CD4-positive, alpha-beta T cell (primary cell): Measurements from ENCODE around the gene WRNIP1. TPM values are rescaled to one million over a fixed set of nuclear protein-coding genes. Genes with fewer than 3 reads are reported as not detected.
A peak's percentile ranks its signal among the peaks of the same experiment; 100 is the strongest.

ENCODE experiments used
- ATAC-seq: fragments of 200-7000 bp; cut with Tn5 transposase; one replicate; pipeline ENCODE4 v1.10.0; 2022; ENCODE audit warnings: mild to moderate bottlenecking; ENCODE audit not compliant: poor library complexity
- CTCF ChIA-PET: fragments of 350-600 bp; sonication (Branson Sonifier 250); formaldehyde crosslinking; loops from one replicate; lab custom pipeline; 2021; ENCODE audit warnings: antibody characterized with exemption, inconsistent platforms; lab: Charles Lee
- POLR2A ChIA-PET: fragments of 350-600 bp; sonication (Branson Sonifier 250); formaldehyde crosslinking; loops from one replicate; lab custom pipeline; 2021; ENCODE audit warnings: antibody characterized with exemption, inconsistent platforms; lab: Charles Lee
- DNase-seq, 14 experiments: peaks; one replicate each; pipeline ENCODE4 v3.0.0-alpha.2; 2013 to 2020; ENCODE audit warnings: mixed read lengths in 2 of 14
- H3K27ac ChIP-seq, 2 donors: one replicate each; pipeline versions ENCODE4 v1.5.1 to v1.7.0; 2013; ENCODE audit warnings: low read length in 2 of 2, low read depth in 1 of 2, mild to moderate bottlenecking in 1 of 2
- H3K27me3 ChIP-seq, 2 experiments: 1 replicate in 1 of 2; 2 replicates in 1 of 2; pipeline versions ENCODE4 v1.6.1 to v1.7.0; 2013; ENCODE audit warnings: low read length in 2 of 2, control low read depth in 1 of 2, mild to moderate bottlenecking in 1 of 2, moderate library complexity in 1 of 2; ENCODE audit not compliant: insufficient read depth in 2 of 2, control insufficient read depth in 1 of 2
- H3K36me3 ChIP-seq: one replicate; pipeline ENCODE4 v1.6.1; 2013; ENCODE audit warnings: low read length, control low read depth; ENCODE audit not compliant: insufficient read depth
- H3K4me1 ChIP-seq: one replicate; pipeline ENCODE4 v1.6.1; 2013; ENCODE audit warnings: low read length, control low read depth; ENCODE audit not compliant: insufficient read depth
- H3K4me3 ChIP-seq: one replicate; pipeline ENCODE4 v1.5.1; 2013; ENCODE audit warnings: mild to moderate bottlenecking, low read length, moderate library complexity
- H3K9me3 ChIP-seq, 2 experiments: 1 replicate in 1 of 2; 2 replicates in 1 of 2; pipeline versions ENCODE4 v1.6.1 to v1.7.0; 2013; ENCODE audit warnings: low read length in 2 of 2, mild to moderate bottlenecking in 2 of 2, control low read depth in 1 of 2, moderate library complexity in 1 of 2; ENCODE audit not compliant: control insufficient read depth in 1 of 2, insufficient read depth in 1 of 2
- H3K27ac Mint-ChIP-seq: one replicate; pipeline ENCODE4 v1.8.0; 2020; ENCODE audit warnings: mixed read lengths
- H3K27me3 Mint-ChIP-seq: one replicate; pipeline ENCODE4 v1.8.0; 2021; ENCODE audit warnings: mixed read lengths
- H3K36me3 Mint-ChIP-seq: one replicate; pipeline ENCODE4 v1.8.0; 2021; ENCODE audit warnings: low read depth, mixed read lengths
- H3K4me1 Mint-ChIP-seq: one replicate; pipeline ENCODE4 v1.8.0; 2021; ENCODE audit warnings: low read depth, mixed read lengths
- H3K4me3 Mint-ChIP-seq: one replicate; pipeline ENCODE4 v1.8.0; 2020; ENCODE audit warnings: mild to moderate bottlenecking, mixed read lengths
- H3K9me3 Mint-ChIP-seq: one replicate; pipeline ENCODE4 v1.8.0; 2020; ENCODE audit warnings: mixed read lengths
- CTCF ChIP-seq: fragments of 200-600 bp; IDR thresholded peaks from one replicate; pipeline ENCODE4 v1.8.0; 2022; ENCODE audit warnings: antibody characterized with exemption, mild to moderate bottlenecking
- intact Hi-C, 2 experiments: fragments of 100-400 bp; cut with DNase I in 1 of 2; cut with micrococcal nuclease in 1 of 2; formaldehyde crosslinking; loops; one replicate each; pipeline versions ENCODE4 v1.15.1 to v1.9.0; 2023 to 2025; cut with DNase I, micrococcal nuclease
- total RNA-seq, 174 experiments: library from RNA in 2 of 174; stranded (reverse) in 2 of 174; gene quantifications; one replicate each; pipeline ENCODE4 v1.2.3 and lab custom pipeline; 2021 to 2026

Gene WRNIP1
- total RNA-seq, 2 experiments from 2014 or later = 22.4 to 25.2 TPM

GRCh38 chr6:2792330-2793110 is 27.3 kb downstream of the WRNIP1 start:
- no peak overlapping the region for H3K4me3 Mint-ChIP-seq
- Histone ChIP-seq H3K4me1 (peaks cover 27% of the 10 kb centered on the region), H3K9me3 (no peaks in the 10 kb centered on the region), H3K27ac (no peak overlapping the region), H3K36me3 (peaks cover 6% of the 10 kb centered on the region), H3K4me3 (no peak overlapping the region), H3K27me3 (no peaks in the 10 kb centered on the region)
- intact Hi-C loops = loop anchor here (5.0 kb wide), 4 partner anchors 50 to 270 kb away; partner anchors contain the start of gene SERPINB1 (in 1 of the 2)
- H3K4me1 Mint-ChIP-seq = peaks cover 41% of the 10 kb centered on the region
- no peaks in the 10 kb centered on the region for H3K9me3 Mint-ChIP-seq
- DNase-seq = peak in 2 of 14 experiments; percentile 39 to 55
- peak overlapping the region; percentile 70 for H3K27ac Mint-ChIP-seq
- ChIA-PET CTCF (interaction anchor here (1.4 to 2.0 kb wide), 2 partner anchors 49 to 140 kb away, joined by 5 to 8 read pairs; partner anchors contain the start of gene SERPINB1), POLR2A (interaction anchor here (1.2 to 3.9 kb wide), 7 partner anchors 9 to 197 kb away, joined by 3 to 24 read pairs (median 5); partner anchors contain the start of genes SERPINB1, SERPINB9 and WRNIP1)
- no peaks in the 10 kb centered on the region for H3K27me3 Mint-ChIP-seq
- no peak for ATAC-seq
- no peak for TF ChIP-seq CTCF
- peaks cover 6% of the 10 kb centered on the region for H3K36me3 Mint-ChIP-seq

GRCh38 chr6:2793534-2794151 is 28.4 kb downstream of the WRNIP1 start:
- Histone ChIP-seq H3K4me3 (no peak overlapping the region), H3K36me3 (no peaks in the 10 kb centered on the region), H3K4me1 (peaks cover 27% of the 10 kb centered on the region), H3K27me3 (no peaks in the 10 kb centered on the region), H3K27ac (peak overlapping the region in 1 of 2 donors; percentile 61), H3K9me3 (no peaks in the 10 kb centered on the region)
- ATAC-seq = peak; percentile 52
- no peak for TF ChIP-seq CTCF
- Mint-ChIP-seq H3K27me3 (no peaks in the 10 kb centered on the region), H3K9me3 (no peaks in the 10 kb centered on the region), H3K27ac (peak overlapping the region; percentile 70), H3K36me3 (no peaks in the 10 kb centered on the region), H3K4me1 (peaks cover 41% of the 10 kb centered on the region), H3K4me3 (peak overlapping the region; percentile 50)
- peak in 7 of 14 experiments; percentile 3 to 58 (median 34) for DNase-seq
- CTCF ChIA-PET = no interaction called here
- POLR2A ChIA-PET = interaction anchor here (0.9 to 1.6 kb wide), 5 partner anchors 10 to 53 kb away, joined by 3 to 11 read pairs (median 5); partner anchors contain the start of genes SERPINB1 and WRNIP1
- intact Hi-C loops = loop anchor here (2.0 to 5.0 kb wide), 5 partner anchors 39 to 269 kb away; partner anchors contain the start of gene SERPINB1 (in 1 of the 2)

- CTCF ChIA-PET = no interaction called here
- no peaks in the 10 kb centered on the region for H3K36me3 Mint-ChIP-seq
- H3K27ac ChIP-seq = no peak overlapping the region
- H3K27me3 Mint-ChIP-seq = no peaks in the 10 kb centered on the region
- DNase-seq = peak in 1 of 14 experiments; percentile 21
- no peak for TF ChIP-seq CTCF
- no peaks in the 10 kb centered on the region for H3K9me3 Mint-ChIP-seq
- POLR2A ChIA-PET = interaction anchor here (1.2 to 1.6 kb wide), 4 partner anchors 11 to 52 kb away, joined by 3 to 11 read pairs (median 5); partner anchors contain the start of genes SERPINB1 and WRNIP1
- no peaks in the 10 kb centered on the region for H3K36me3 ChIP-seq
- no peaks in the 10 kb centered on the region for H3K27me3 ChIP-seq
- H3K4me3 ChIP-seq = no peak overlapping the region
- intact Hi-C loops = loop anchor here (2.0 to 5.0 kb wide), 5 partner anchors 39 to 268 kb away; partner anchors contain the start of gene SERPINB1 (in 1 of the 2)
- peaks cover 41% of the 10 kb centered on the region for H3K4me1 Mint-ChIP-seq
- ATAC-seq = no peak
- peak overlapping the region; percentile 70 for H3K27ac Mint-ChIP-seq
- peaks cover 27% of the 10 kb centered on the region for H3K4me1 ChIP-seq
- H3K9me3 ChIP-seq = no peaks in the 10 kb centered on the region
- H3K4me3 Mint-ChIP-seq = no peak overlapping the region
These were observed 29.1 kb downstream of the WRNIP1 start for GRCh38 chr6:2794171-2794730.
